Fibroblast of peridontal ligament (primary cell): ENCODE measurements around the gene FRMPD2.
A peak's percentile ranks its signal among the peaks of the same experiment; 100 is the strongest.
"Not testable (repeated sequence)": the region's sequence is repeated elsewhere in the genome, so short reads cannot be mapped to it uniquely, and the experiment has no call there.

Experiments used
- DNase-seq: peaks from one replicate; pipeline ENCODE4 v3.0.0-alpha.2; 2010; ENCODE audit errors: extremely low read depth

Gene FRMPD2

DNA sequence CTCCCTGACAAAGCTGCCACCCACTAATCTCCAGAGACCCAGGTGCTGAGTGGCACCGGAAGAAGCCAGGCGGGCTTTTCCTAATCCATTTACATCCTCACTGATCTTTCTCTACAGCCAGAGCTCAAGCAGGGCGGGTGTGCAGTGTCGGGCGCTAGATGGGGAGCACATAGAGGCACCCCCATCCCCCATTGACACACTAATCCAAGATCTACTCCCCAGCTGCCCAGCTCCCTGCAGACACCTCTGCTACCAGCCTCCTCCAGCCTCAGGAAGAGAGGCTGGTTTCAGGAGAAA, 22.2 kb downstream of the FRMPD2 start:
- no peak for DNase-seq

DNA sequence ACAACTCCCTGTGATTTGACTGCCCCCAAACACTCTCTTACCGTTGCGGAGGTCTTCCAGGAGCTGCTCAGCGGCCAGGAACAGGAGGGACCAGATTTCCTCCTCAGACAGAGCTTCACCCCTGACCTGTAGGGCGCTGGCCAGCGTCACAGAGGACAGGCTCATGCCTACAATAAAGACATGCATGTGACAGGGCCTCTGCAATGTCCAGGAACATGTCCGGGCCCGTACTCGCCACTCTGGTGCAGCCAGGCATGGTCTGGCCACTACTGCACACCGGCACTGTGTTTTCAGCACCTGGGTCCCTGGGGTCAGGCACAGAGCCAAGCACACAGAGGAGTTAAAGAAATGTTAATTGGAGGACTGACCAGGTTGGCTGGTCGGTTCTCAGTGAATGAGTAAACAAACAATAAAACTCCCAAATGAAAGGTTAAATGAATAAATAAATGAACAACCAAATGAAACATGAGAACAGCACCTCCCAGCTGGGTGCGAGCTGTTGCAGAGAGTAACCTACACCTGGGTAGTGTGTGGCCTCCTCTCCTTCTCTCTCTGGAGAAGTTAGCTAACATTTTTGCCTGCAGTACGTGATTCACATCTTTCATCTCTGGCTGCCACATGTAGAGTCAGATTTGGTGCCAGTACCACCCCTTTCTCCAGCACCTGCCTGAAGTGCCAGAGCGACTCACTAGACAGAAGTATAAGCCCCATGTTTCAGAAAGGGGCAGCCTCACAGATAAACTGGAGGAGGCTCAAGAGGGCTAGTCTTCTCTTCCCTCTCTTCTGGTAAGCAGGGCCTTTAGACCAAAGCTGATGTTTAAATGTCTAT, 22.8 kb downstream of the FRMPD2 start:
- no peak for DNase-seq

DNA sequence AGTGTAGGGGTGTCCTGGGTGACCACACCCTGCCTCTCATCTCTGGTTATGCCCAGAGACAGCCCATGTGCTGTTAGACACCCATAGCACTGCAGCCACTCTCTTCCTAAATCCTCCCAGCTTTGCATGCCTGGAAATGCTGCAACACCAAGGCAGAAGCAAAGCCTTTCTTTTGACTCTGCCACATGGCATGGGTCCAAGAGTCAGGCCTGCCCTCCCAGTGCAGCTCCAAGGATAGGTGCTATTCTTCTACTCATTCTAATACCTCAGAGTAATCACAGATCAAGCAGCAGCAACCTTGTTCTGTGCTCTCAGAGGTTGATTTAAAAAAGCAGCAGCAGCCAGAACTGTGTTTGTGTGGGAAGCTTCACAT, 23.4 kb downstream of the FRMPD2 start:
- peak; percentile 1 for DNase-seq

DNA sequence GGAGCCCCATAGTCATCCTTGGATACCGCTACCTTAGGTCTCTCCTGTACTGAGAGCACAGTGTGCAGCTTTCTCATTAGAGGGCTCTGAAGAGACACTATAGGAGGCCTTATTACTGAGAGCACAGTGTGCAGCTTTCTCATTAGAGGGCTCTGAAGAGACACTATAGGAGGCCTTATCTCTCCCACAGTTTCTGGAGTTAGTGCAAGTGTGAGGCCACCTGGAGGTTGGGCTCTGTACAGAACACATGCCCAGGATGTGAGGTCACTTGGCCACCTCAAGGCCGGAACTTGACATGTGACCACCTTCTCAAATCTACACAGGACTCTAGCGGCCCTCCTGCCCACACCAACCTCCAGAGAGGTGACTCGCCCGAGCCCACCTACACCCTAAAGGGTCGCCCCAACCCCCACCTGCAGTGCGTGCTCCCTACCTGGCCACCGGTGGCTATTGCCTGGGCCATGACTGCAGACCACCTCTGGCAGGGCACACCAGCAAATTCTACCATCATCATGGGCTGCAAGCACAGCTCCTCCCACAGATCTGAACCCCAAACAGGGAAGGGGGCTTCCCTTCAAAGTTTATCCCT, 24.6 kb downstream of the FRMPD2 start:
- no peak for DNase-seq

DNA sequence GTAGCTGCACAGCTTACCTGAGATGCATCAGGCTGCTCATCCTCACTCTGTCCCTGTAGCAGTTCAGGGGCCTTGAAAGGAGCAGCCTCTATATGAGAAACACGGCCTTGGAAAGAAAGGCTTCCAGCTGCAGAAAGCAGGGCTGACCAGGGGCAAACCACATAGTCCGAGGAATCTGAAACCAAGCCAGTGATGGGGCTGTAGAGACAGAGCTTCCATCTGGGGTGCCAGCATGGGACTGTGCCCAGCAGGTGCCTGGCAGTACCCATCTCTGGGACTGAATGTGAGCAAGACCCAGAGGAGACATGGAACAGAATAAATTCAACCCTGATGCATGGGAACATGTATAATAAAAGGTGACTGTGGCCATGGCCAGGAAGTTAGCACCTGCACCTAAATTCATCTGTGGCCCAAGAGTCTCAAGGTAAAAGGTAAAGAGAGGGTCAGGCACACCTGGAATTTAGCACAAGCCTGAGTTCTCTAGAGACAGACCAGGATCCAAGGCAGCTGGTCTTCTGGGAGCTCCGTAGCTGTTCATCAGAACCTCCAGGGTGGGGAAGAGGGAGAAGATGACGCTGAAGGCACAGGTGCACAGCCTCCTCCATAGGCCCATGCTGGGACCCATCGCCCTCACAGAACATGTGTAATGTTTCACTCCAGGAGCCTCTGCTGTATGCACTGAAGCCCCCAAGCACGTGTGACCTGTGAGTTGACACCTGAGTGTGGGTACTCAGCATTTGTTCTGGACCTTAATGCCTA, 25.3 kb downstream of the FRMPD2 start:
- DNase-seq, result no peak

DNA sequence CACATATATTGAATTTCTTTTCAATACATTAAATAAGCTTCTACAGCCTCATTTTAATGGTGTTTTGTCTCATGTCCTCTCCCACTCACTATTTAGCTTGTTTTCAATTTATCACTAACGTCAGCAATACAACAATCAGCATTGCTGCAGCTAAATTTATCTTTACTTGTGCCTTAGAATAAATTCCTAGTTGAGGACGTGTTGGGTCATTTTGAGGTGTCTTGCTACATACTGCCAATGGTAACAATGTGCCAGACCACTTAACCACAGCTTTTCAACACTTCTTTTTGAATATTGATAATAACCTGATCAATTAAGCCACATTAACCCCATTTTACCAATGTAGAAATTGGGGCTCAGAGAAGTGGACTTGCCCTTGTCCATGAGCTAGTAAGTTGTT, 26.0 kb downstream of the FRMPD2 start:
- no peak for DNase-seq

DNA sequence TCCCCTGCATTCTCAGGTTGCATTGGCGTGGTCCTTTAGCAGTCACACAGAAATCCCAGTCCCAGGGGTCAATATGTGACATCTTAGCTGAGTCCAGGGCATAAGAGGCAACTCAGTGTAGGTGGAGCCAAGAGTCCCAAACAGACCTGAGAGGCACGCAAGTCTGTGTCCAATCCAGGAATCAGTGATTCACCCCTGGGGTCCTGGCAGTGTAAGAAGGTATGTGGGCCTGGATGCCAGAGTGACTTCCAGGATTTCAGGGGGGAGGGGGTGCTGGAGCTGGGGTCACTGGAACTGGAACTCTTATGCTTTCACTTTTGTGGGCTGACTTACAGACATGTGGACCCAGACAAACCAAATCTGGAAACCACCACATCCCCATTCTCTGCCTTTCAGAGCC, 26.8 kb downstream of the FRMPD2 start:
- DNase-seq, result no peak

DNA sequence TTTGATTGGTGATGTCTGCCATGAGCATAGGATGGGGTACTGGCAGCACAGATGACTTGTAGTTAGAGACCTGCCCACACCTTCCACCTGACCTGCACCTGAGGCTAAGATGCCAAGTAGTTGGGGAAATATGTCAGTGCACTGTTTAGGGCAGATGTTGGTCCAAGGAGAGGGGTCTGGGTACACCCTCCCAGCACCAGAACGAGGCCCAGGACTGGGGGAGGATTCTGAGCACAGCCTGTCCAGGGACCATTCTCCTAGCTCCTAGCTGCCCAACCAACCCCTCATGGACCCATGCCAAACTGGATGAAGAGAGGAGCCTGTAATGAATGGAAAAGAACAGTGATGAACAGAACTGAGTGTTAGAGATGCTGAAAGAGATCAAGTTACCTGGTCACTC, 28.0 kb downstream of the FRMPD2 start:
- DNase-seq, result no peak

DNA sequence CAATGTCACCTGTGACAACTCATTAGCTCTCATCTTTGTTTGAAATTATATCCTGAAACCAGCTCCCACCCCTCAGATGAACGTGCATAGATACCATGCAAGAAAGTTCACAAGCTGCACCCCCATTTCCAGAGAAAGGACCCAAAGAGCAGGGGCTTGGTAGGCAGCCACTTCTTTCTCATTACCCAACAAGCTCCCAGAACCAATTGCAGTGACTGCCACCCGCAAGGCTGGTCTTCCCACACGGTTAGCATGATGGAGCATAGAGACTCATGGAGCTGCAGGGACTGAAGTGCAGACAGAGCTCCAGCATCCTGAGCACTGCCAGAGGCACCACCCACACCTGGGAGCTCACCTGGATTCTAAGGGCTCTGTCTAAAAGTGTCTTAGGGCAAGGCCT, 28.5 kb downstream of the FRMPD2 start:
- DNase-seq, result no peak

DNA sequence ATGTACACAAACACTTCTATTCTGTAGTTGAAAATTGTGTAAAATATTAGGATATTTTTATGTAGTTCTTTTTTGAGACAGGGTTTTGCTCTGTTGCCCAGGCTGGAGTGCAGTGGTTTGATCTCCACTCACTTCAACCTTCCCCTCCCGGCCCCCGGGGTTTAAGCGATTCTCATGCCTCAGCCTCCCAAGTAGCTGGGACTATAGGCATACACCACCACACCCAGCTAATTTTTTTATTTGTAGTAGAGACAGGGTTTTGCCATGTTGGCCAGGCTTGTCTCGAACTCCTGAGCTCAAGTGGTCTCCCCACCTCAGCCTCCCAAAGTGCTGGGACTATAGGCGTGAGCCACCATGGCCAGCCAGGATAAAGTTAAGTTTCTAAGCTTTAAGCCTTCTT, 30.6 kb downstream of the FRMPD2 start:
- not testable (repeated sequence) for DNase-seq

DNA sequence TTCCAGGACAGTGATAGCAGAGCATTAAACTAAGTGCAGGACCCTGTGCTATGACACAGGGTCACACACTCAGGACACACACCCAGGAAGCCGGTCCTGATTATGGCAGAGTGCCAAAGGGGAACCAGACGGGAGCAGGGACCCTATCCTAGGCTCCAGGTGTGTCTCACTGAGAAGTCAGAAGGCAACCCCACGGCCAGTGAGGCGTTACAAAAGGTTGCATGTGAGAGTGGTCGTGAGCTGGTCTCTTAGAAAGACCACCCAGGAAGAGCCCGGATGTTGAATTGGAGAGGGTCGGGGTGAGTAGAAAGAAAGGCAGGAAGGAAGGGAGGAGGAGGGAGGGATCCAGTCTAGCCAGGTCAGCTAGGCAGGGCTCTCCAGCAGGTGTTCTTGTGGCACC, 31.0 kb downstream of the FRMPD2 start:
- no peak for DNase-seq

DNA sequence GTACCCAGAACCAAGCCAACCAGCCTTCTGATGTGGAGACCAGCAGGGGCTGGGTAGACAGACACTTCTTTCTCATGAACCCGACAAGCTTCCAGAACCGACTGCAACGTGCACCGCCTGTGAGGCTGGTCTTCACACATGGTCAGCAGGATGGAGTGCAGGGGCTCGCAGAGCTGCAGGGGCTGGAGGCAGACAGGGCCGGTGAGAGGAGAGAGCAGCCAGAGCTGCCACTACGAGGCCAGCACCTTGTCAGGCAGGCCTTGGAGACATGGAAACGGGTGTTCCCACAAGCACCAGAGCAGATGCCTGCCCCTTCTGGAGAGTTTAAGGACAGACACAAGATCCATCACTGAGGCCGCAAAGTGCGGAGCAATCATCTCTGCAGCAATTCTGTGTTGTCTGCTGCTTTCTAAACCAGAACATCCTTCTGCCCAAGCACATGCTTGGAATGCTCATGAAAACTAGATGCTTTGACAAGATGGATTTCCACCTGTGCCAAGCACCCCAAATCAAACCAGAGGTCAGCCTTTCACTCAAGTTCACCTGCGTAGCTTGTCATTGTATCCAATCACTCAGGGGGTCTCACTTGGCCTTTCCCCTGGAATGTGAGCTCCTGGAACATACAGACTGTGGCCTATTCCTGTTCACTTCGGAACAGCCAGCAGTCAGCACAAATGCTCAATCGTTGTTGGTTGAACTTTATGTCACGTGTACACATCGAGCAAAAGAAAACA, 32.2 kb downstream of the FRMPD2 start:
- DNase-seq, result no peak

DNA sequence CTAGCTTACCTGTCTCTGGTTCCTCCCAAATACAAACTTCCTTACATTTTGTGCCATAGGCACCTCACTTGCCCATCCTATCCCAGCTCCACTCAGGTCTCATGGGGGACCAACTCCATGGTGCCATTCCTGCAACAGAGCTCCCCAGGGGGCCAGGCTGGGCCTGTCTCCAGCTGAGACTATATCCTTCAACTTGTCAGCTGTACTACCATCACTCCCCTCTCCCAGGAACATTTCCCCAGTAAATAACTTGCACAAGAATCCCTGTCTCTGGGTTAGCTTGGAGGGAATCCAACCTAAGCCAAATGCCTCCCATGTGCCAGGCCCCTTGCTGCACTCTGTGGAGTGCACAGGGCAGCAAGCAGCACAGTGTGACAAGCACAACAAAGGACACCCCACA, 33.2 kb downstream of the FRMPD2 start:
- no peak for DNase-seq

DNA sequence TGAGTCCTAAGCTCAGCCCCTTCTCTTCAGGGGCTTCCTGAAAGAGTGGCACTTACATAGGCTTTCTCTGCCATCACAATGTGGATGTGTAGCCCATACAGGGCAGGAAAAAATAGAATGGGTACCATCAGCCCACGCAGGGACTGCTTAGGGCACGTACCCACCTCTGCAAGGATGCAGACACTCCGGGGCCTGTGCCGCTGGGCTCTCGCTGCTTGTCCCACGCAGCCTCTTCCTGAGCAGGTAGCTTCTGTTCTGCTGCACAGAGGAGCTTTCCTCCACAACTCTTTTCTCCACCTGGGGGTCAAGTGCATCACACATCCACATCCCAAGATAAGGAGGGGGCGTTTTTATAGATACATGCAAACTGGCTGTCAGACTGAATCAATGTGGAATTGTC, 34.3 kb downstream of the FRMPD2 start:
- no peak for DNase-seq

DNA sequence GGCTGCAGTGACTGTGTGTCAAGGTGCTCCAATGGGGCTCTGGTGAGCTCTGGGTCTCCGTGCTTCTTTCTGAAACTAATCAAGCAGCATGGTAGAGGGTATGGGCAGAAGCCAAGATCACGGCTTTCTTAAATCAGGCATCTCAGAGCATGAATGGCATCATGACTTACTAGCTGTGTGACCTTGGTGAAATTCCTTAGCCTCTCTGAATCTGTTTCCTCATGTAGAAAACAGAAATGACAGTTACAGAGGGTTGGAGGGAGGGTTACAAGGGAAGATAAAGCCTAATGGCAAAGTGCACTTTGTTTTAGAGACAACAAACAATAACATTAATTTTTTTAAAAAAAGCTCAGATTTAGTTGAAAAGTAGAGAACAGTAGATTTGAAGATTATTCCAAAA, 34.9 kb downstream of the FRMPD2 start:
- DNase-seq, result no peak

DNA sequence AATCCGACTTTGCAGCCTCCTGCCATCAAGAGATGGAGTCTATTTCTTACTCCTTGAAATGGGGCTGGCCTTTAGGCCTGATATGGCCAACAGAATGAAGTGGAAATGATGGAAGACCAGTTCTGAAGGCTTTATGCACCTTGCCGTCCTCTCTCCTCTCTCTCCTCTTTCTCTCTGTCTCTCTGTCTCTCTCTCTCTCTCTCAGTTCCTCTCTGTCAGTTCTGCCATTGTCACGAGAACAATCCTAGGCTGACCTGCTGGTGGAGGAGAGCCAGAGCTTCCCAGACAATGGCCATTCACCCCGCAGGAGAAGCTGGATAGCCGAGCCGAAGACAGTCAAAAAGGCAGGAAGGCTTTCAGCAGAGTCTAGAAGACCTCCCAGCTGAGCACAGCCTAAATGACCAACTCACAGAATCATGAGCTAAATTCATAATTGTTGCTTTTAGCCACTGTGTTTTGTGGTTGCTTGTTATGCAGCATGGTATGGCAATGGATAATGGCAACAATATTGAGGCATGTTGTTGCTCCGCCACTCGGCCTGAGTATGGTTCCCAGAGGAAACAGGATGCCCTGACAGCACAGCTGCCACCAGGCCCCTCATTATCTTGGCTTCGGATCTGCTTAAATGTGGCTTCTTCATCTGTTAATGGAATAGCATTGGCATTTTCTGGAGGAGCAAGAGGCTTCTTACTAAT, 35.5 kb downstream of the FRMPD2 start:
- no peak for DNase-seq

DNA sequence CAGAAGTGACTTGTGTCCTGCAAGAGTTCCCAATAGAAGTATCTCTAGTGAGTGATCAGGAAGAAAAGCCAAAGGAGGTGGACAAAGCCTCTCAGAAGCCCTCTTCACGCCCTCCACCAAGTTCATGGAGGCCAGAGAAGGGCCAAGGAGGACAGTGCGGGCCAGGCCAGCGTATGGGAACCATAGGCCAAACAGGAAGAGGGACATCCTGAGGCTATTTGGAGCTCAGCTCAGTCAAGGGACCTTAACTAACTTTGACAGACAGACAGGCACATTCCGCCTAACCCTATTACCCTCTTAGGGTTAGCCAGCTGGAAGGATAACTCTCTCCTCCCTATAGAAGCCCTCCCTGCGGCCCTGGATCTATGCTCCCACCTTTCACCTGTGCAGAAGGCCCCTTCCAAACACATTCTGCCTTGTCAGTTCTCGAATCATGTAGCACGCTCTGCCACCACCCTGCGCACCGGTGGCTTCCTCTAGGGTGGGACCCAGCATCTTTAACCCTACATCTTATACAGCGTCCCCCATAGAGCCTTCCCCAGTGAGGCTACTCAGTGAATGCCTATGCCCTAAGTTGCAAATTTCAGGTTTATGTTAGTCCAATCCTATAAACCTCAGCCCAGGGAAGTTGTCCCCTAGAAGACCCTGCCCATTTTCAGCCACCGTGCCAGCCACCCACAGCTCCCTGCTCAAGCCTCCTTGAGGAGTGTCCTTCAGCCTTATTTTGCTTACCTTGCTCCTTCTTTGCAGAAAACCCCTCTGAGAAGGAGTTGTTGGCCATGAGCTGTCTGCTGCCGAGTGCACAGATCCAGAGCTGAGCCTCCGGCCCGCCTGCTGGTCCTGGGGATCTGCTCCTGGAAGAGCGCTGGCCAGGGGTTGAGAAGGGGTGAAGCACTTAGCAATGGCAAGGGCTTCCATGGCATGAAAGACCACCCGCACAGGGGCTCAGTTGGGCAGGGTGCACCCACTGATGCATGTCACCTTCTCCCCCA, 36.9 kb downstream of the FRMPD2 start:
- no peak for DNase-seq

DNA sequence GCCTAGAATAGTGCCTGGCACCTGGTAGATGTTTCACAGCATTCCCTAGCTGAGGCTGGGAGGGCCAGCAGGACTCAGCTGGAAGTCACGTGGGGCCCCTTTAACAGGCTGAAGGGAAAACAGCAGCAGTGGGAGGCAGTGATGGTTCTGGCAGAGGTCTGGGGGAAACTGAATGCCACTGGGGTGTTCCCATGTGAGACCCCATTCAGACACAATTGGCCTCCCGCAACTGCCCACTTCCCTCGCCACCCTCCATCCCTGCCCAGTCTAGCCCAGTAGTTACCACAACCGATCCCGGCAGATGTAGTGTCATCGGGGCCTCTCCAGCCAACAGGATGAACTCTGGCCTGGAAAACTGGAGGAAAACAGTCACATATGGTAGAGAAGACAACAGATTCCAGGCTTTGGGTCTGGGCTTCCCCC, 38.3 kb downstream of the FRMPD2 start:
- no peak for DNase-seq

DNA sequence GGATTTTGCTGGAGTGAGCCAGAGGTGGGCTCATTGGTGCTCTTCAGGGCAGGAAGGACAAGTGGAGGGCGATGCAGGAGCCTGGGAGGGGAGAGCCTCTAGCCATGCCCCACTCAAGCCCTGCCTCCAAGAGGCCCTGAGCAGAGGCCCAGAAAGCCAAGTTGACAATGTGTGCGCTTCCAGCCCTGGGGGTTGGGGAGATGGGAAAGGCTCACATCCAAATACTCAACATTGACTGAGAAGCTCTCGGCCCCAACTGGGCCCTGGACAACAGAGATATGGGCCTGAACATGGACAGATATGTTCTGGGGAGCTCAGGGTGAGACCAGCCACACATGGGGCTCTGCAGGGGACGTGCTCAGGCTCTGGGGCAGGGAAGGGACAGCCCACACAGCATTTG, 39.0 kb downstream of the FRMPD2 start:
- no peak for DNase-seq

DNA sequence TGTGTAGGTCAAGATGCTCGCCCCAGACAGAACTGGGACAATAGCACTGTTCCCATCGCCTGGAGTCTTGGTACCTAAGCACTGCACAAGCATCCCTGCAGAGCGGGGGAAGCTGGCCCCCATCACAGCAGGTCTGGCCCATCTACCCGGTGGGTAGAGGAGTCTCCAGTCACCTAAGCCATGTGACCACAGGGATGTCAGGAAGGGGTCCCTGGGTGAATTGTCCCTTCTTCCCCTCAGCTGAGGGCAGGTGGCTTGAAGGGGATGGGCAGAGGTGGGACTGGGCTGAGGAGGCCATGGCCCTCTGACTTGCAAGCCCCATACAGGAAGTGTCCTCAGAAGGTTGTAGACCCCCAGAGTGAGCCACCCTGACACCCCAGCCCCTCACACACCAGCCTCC, 39.7 kb downstream of the FRMPD2 start:
- DNase-seq, result no peak

DNA sequence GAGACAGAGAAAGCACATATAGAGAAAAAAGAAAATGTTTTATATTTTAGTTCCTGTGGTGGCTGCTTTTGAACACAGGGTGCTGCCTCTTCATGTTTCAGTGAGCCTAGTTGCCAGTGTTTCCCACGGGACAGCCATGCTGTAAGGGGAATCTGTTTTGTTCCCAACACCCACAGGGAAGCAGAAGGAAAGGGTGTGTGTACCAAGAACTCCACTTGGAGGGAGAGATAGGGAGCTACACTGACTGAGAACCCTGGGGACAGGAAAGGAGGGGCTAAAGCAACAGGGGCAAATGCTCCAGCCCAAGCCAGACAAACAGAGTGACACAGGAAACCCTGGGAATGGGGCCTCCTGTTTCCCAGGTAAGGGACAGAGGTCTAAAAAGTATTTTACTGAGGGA, 40.2 kb downstream of the FRMPD2 start:
- no peak for DNase-seq
